Neuronal stem cell (in vitro differentiated cells): ENCODE measurements around the gene CBFA2T2.
A peak's percentile ranks its signal among the peaks of the same experiment; 100 is the strongest.

Experiments used
- DNase-seq: peaks from one replicate; pipeline ENCODE4 v3.0.0-alpha.2; 2013; ENCODE audit warnings: low spot score
- H2AFZ ChIP-seq: one replicate; pipeline ENCODE4 v1.6.1; 2013; ENCODE audit warnings: mild to moderate bottlenecking, low read length, inconsistent platforms
- H2AK5ac ChIP-seq: 2 replicates; pipeline ENCODE4 v1.6.1; 2013; ENCODE audit warnings: low read depth, mild to moderate bottlenecking, inconsistent platforms, low read length, moderate library complexity, mixed read lengths
- H2BK120ac ChIP-seq: 2 replicates; pipeline ENCODE4 v1.6.1; 2013; ENCODE audit warnings: low read depth, mild to moderate bottlenecking, inconsistent platforms, low read length, moderate library complexity, mixed read lengths
- H2BK12ac ChIP-seq: one replicate; pipeline ENCODE4 v1.6.1; 2013; ENCODE audit warnings: low read length, inconsistent platforms
- H2BK15ac ChIP-seq: 2 replicates; pipeline ENCODE4 v1.6.1; 2013; ENCODE audit warnings: mild to moderate bottlenecking, low read length, inconsistent platforms, mixed read lengths
- H2BK5ac ChIP-seq: one replicate; pipeline ENCODE4 v1.6.1; 2013; ENCODE audit warnings: inconsistent platforms, mild to moderate bottlenecking, low read length, moderate library complexity
- H3K14ac ChIP-seq: one replicate; pipeline ENCODE4 v1.6.1; 2013; ENCODE audit warnings: low read length, inconsistent platforms
- H3K18ac ChIP-seq: 2 replicates; pipeline ENCODE4 v1.6.1; 2013; ENCODE audit warnings: low read length, inconsistent platforms
- H3K23ac ChIP-seq: 2 replicates; pipeline ENCODE4 v1.6.1; 2013; ENCODE audit warnings: low read depth, mild to moderate bottlenecking, mixed read lengths, low read length, inconsistent platforms; ENCODE audit not compliant: poor library complexity
- H3K27ac ChIP-seq: replicated peaks from 3 replicates; pipeline ENCODE4 v1.5.1; 2013; ENCODE audit warnings: low read length, inconsistent platforms
- H3K27me3 ChIP-seq, 3 experiments: 2 replicates each; pipeline ENCODE4 v1.6.1; 2013; ENCODE audit warnings: low read length in 3 of 3, mild to moderate bottlenecking in 2 of 3, inconsistent platforms in 1 of 3, low read depth in 1 of 3, mixed read lengths in 1 of 3, moderate library complexity in 1 of 3; ENCODE audit not compliant: control insufficient read depth in 3 of 3, insufficient read depth in 3 of 3
- H3K36me3 ChIP-seq, 2 donors: replicated peaks in 1 of 2; 2 replicates each; pipeline ENCODE4 v1.6.1; 2013; ENCODE audit warnings: low read length in 2 of 2; ENCODE audit not compliant: control insufficient read depth in 2 of 2, insufficient read depth in 2 of 2
- H3K4ac ChIP-seq: 2 replicates; pipeline ENCODE4 v1.6.1; 2013; ENCODE audit warnings: inconsistent platforms, mild to moderate bottlenecking, low read length, moderate library complexity
- H3K4me1 ChIP-seq, 2 donors: 1 replicate in 1 of 2; 2 replicates in 1 of 2; pipeline ENCODE4 v1.6.1; 2013; ENCODE audit warnings: low read length in 2 of 2, low read depth in 1 of 2; ENCODE audit not compliant: control insufficient read depth in 2 of 2, insufficient read depth in 1 of 2
- H3K4me2 ChIP-seq: one replicate; pipeline ENCODE4 v1.6.1; 2013; ENCODE audit warnings: mild to moderate bottlenecking, low read length, inconsistent platforms; ENCODE audit not compliant: insufficient read depth, poor library complexity, severe bottlenecking
- H3K4me3 ChIP-seq, 2 donors: 2 replicates each; pipeline ENCODE4 v1.5.1; 2013; ENCODE audit warnings: low read length in 2 of 2, mild to moderate bottlenecking in 2 of 2, inconsistent platforms in 1 of 2, moderate library complexity in 1 of 2
- H3K79me1 ChIP-seq: one replicate; pipeline ENCODE4 v1.6.1; 2013; ENCODE audit warnings: low read depth, mild to moderate bottlenecking, inconsistent platforms, low read length, moderate library complexity
- H3K9ac ChIP-seq: one replicate; pipeline ENCODE4 v1.6.1; 2013; ENCODE audit warnings: mild to moderate bottlenecking, low read depth, low read length, inconsistent platforms; ENCODE audit not compliant: poor library complexity
- H3K9me3 ChIP-seq, 2 donors: replicated peaks in 1 of 2; 2 replicates each; pipeline versions ENCODE3 to v1.6.1; 2013; ENCODE audit warnings: low read length in 2 of 2, mild to moderate bottlenecking in 2 of 2, inconsistent platforms in 1 of 2, low read depth in 1 of 2, mixed read lengths in 1 of 2, moderate library complexity in 1 of 2; ENCODE audit not compliant: control insufficient read depth in 2 of 2, insufficient read depth in 1 of 2
- H4K8ac ChIP-seq: one replicate; pipeline ENCODE4 v1.6.1; 2013; ENCODE audit warnings: low read depth, mild to moderate bottlenecking, inconsistent platforms, low read length, moderate library complexity
- H4K91ac ChIP-seq: one replicate; pipeline ENCODE4 v1.6.1; 2013; ENCODE audit warnings: low read length, low read depth, mild to moderate bottlenecking, inconsistent platforms; ENCODE audit not compliant: poor library complexity
- WGBS, 2 donors: extraction: QIAGEN DNeasy Blood & Tissue Kit; methylation state at CpG; one replicate each; pipeline ENCODE4 v1.1.7; 2013; ENCODE audit warnings: missing lambda C conversion rate in 2 of 2, mixed read lengths in 1 of 2; ENCODE audit not compliant: insufficient read length in 2 of 2, insufficient replicate concordance in 1 of 2; ENCODE audit errors: extremely low coverage in 2 of 2; 5-methylcytosine and 5-hydroxymethylcytosine counted together

The CBFA2T2 gene

DNA sequence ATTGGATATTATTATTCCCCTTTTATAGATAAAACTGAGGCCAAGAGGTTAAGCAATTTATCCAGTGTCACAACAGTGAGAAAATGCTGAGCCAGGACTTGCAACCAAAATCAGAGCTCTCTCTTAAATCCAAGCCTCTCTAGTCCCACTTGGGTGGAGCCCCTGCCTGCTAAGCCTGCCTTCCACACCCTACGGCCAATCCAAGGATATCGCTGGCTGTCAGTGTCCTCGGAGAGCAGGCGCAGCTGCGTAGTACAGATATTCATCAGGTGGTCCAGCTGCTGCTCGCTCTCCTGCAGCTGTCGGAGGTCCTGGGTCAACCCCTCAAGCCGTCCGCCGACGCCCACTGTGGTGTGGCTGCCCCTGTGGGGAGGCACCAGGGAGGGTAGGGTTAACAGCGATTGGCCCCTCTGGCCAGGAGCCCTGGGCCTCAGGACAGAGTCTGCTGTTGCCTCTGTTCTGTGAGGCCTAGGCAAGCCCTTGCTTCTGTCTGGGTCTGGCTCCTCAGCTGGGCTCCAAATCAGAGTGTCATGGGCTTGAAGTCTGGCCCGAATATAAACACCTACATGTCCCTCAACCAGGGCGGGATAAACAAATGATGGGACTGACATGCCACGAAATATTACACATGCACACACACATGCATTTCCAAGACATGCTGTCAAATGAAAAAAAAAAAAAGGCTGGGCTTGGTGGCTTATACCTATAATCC lies 188.3 kb downstream of the CBFA2T2 start:
- Histone ChIP-seq H2BK15ac (no peak overlapping the region), H3K9ac (no peak overlapping the region), H2BK12ac (no peak overlapping the region), H4K91ac (no peak overlapping the region), H3K79me1 (peaks cover 8% of the 10 kb centered on the region), H2BK120ac (no peak overlapping the region), H3K4me3 (no peak overlapping the region), H3K14ac (no peak overlapping the region), H3K36me3 (peaks cover 38 to 71% of the 10 kb centered on the region in 2 donors), H4K8ac (no peak overlapping the region), H3K27me3 (no peaks in the 10 kb centered on the region), H3K4ac (no peak overlapping the region), H3K18ac (no peak overlapping the region), H3K9me3 (peaks cover 0 to 7% of the 10 kb centered on the region in 2 donors), H3K4me2 (no peak overlapping the region), H2AFZ (no peak overlapping the region), H3K23ac (peak overlapping the region; percentile 34), H2BK5ac (no peak overlapping the region), H3K4me1 (peaks cover 18 to 22% of the 10 kb centered on the region in 2 donors), H3K27ac (no peak overlapping the region), H2AK5ac (no peak overlapping the region)
- no peak for DNase-seq
- WGBS, 2 donors = no CpG with 5 or more reads among the region's 15 CpGs

DNA sequence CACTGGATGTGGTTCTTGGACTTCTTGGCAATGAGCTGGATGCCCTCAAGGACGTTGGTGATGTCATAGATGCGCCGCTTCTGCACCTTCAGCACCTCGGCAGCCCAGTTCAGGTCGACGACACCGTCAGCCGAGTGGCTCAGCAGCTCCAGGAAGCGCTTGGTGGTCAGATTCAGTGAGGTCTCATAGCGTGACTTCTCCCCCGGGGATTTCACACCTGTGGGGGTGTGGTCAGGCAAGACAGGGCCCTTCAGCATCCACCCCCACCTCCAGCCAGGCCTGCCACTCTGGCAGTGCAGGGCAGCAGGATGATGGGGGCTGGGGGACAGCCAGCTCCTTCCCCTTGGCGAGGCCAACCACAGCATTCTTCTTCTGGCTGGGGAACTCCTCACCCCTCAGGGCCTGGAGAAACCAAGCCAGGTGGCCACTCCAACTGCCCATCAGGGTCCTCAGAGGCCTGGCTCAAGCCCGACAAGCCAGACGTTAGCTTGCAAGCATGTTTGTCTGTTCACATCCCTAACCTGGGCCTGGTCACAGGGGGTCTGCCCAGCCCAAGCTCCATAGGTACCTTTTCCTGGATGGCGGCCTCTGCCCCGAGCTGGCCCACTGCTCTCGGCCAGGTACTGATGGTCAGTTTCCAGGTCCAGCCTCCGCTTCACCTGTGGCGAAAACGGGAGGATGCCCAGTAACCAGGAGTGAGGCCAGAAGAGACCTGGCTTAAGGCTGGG lies 190.0 kb downstream of the CBFA2T2 start:
- H3K4me3 ChIP-seq = peak overlapping the region in 1 of 2 donors; percentile 51
- H3K9me3 ChIP-seq = peaks cover 0 to 7% of the 10 kb centered on the region in 2 donors
- no peak for DNase-seq
- no peak overlapping the region for H3K18ac ChIP-seq
- H4K8ac ChIP-seq = no peak overlapping the region
- peaks cover 38 to 79% of the 10 kb centered on the region in 2 donors for H3K36me3 ChIP-seq
- no peak overlapping the region for H3K27ac ChIP-seq
- no peak overlapping the region for H2AK5ac ChIP-seq
- no CpG with 5 or more reads among the region's 20 CpGs for WGBS, 2 donors
- no peak overlapping the region for H3K4ac ChIP-seq
- no peak overlapping the region for H3K9ac ChIP-seq
- H2BK5ac ChIP-seq = no peak overlapping the region
- no peak overlapping the region for H3K14ac ChIP-seq
- H3K27me3 ChIP-seq = no peaks in the 10 kb centered on the region
- H3K23ac ChIP-seq = peak overlapping the region; percentile 22
- no peak overlapping the region for H2BK15ac ChIP-seq
- H2BK120ac ChIP-seq = peak overlapping the region; percentile 64
- peaks cover 13 to 20% of the 10 kb centered on the region in 2 donors for H3K4me1 ChIP-seq
- H2AFZ ChIP-seq = no peak overlapping the region
- H2BK12ac ChIP-seq = no peak overlapping the region
- no peak overlapping the region for H3K4me2 ChIP-seq
- H4K91ac ChIP-seq = no peak overlapping the region
- H3K79me1 ChIP-seq = peaks cover 8% of the 10 kb centered on the region

DNA sequence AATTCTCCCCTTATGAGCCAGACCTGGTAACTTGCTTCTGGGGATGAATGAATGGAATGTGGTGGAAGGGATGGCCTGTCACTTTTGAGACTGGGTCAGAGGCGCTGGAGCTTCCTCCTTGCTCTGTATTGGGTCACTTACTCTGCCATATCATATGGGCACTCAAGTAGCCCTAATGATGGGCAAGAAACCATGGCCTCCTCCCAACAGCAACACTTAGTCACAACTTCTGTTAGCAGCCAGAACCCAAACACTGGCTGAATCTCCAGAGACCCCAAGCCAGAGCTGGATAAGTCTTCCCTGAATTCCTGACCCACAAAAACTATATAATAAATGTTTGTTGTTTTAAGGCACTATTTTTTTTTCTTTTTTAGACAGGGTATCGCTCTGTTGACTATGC lies 190.8 kb downstream of the CBFA2T2 start:
- Histone ChIP-seq H3K23ac (no peak overlapping the region), H3K36me3 (peaks cover 37 to 79% of the 10 kb centered on the region in 2 donors), H2BK120ac (no peak overlapping the region), H3K18ac (no peak overlapping the region), H3K4me1 (peaks cover 10 to 14% of the 10 kb centered on the region in 2 donors), H2BK15ac (no peak overlapping the region), H4K8ac (no peak overlapping the region), H4K91ac (no peak overlapping the region), H3K4ac (no peak overlapping the region), H2AFZ (no peak overlapping the region), H3K4me2 (no peak overlapping the region), H3K4me3 (no peak overlapping the region), H3K9ac (no peak overlapping the region), H2AK5ac (no peak overlapping the region), H3K14ac (no peak overlapping the region), H3K79me1 (peaks cover 8% of the 10 kb centered on the region), H3K9me3 (peaks cover 0 to 7% of the 10 kb centered on the region in 2 donors), H2BK5ac (no peak overlapping the region), H2BK12ac (no peak overlapping the region), H3K27ac (no peak overlapping the region), H3K27me3 (no peaks in the 10 kb centered on the region)
- no peak for DNase-seq
- WGBS, 2 donors = no CpG with 5 or more reads among the region's 2 CpGs

DNA sequence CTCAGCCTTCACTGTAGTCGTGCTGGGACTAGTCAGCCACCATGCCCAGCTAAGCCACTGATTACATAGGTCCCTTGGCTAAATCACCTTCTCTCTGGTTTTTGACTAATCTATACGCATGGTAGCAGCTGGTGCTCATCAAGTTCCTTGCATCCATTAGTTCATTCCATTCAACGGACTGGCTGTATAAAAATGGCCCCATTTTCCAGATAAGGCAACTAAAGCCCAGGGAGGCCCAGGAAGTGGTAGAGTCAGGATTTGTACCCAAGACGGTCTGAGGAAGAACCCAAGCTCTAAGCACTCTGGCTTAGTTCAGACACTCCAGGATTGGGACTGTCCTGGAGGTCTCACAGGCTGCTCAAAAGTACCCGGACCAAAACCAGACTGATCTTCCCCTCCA lies 191.4 kb downstream of the CBFA2T2 start:
- no peak overlapping the region for H3K27ac ChIP-seq
- peak overlapping the region; percentile 78 for H3K9ac ChIP-seq
- no peak overlapping the region for H4K91ac ChIP-seq
- no peak overlapping the region for H2AFZ ChIP-seq
- no peak overlapping the region for H2BK12ac ChIP-seq
- no peaks in the 10 kb centered on the region for H3K27me3 ChIP-seq
- no peak for DNase-seq
- H4K8ac ChIP-seq = no peak overlapping the region
- no peak overlapping the region for H2BK15ac ChIP-seq
- H3K9me3 ChIP-seq = peaks cover 0 to 5% of the 10 kb centered on the region in 2 donors
- peaks cover 8% of the 10 kb centered on the region for H3K79me1 ChIP-seq
- WGBS, 2 donors = no CpG with 5 or more reads among the region's 5 CpGs
- peaks cover 9 to 10% of the 10 kb centered on the region in 2 donors for H3K4me1 ChIP-seq
- H3K4ac ChIP-seq = no peak overlapping the region
- H2BK120ac ChIP-seq = no peak overlapping the region
- no peak overlapping the region for H3K14ac ChIP-seq
- peaks cover 34 to 74% of the 10 kb centered on the region in 2 donors for H3K36me3 ChIP-seq
- H3K18ac ChIP-seq = no peak overlapping the region
- no peak overlapping the region for H2AK5ac ChIP-seq
- no peak overlapping the region for H3K23ac ChIP-seq
- H3K4me2 ChIP-seq = no peak overlapping the region
- no peak overlapping the region for H3K4me3 ChIP-seq
- no peak overlapping the region for H2BK5ac ChIP-seq
